ENCODE results near the gene UBTD1.
"Not testable (repeated sequence)": the region's sequence is repeated elsewhere in the genome, so short reads cannot be mapped to it uniquely, and the experiment has no call there.

UBTD1 gene

GRCh38 chr10:97563337-97563736 is 64.6 kb downstream of the UBTD1 start:
- DNase-seq (ENCODE audit: low spot score): no peak

- DNase-seq (ENCODE audit: low spot score): no peak
Observed at GRCh38 chr10:97564776-97565175, 66.1 kb downstream of the UBTD1 start.

- no peak for DNase-seq (ENCODE audit: low spot score)
Observed at GRCh38 chr10:97566336-97566996, 67.7 kb downstream of the UBTD1 start.

- no peak for DNase-seq (ENCODE audit: low spot score)
Observed at GRCh38 chr10:97567891-97568290, 69.2 kb downstream of the UBTD1 start.

- DNase-seq (ENCODE audit: low spot score): no peak
Observed at GRCh38 chr10:97570146-97570788, 71.5 kb downstream of the UBTD1 start.

- DNase-seq (ENCODE audit: low spot score): no peak
Observed at GRCh38 chr10:97570789-97571471, 72.2 kb downstream of the UBTD1 start.

- DNase-seq (ENCODE audit: low spot score): no peak
Observed at GRCh38 chr10:97571622-97572021, 72.9 kb downstream of the UBTD1 start.

GRCh38 chr10:97572214-97572989 is 73.7 kb downstream of the UBTD1 start, which contains the start of gene ANKRD2:
Gene ANKRD2 (plus strand): TSS chr10:97572779. CDS start chr10:97572789, 10 bp downstream.
- DNase-seq (ENCODE audit: low spot score): peak; percentile 88

- DNase-seq (ENCODE audit: low spot score): peak; percentile 41
Observed at GRCh38 chr10:97573021-97573420, 74.3 kb downstream of the UBTD1 start.

GRCh38 chr10:97573672-97574071 is 74.9 kb downstream of the UBTD1 start:
- no peak for DNase-seq (ENCODE audit: low spot score)

- DNase-seq (ENCODE audit: low spot score): peak; percentile 74
Observed at GRCh38 chr10:97574374-97575126, 75.8 kb downstream of the UBTD1 start.

- no peak for DNase-seq (ENCODE audit: low spot score)
Observed at GRCh38 chr10:97575127-97575668, 76.5 kb downstream of the UBTD1 start.

GRCh38 chr10:97576487-97576886 is 77.8 kb downstream of the UBTD1 start:
- not testable (repeated sequence) for DNase-seq (ENCODE audit: low spot score)

GRCh38 chr10:97577701-97578100 is 79.0 kb downstream of the UBTD1 start:
- no peak for DNase-seq (ENCODE audit: low spot score)

- no peak for DNase-seq (ENCODE audit: low spot score)
Observed at GRCh38 chr10:97578171-97578844, 79.6 kb downstream of the UBTD1 start.

GRCh38 chr10:97580421-97581367 is 82.0 kb downstream of the UBTD1 start:
- no peak for DNase-seq (ENCODE audit: low spot score)

GRCh38 chr10:97582169-97582568 is 83.4 kb downstream of the UBTD1 start:
- DNase-seq (ENCODE audit: low spot score): no peak

GRCh38 chr10:97583476-97583875 is 84.8 kb downstream of the UBTD1 start:
- DNase-seq (ENCODE audit: low spot score): no peak

GRCh38 chr10:97584060-97584797 is 85.5 kb downstream of the UBTD1 start, which contains the start of gene HOGA1:
Gene HOGA1 (plus strand): TSS chr10:97584389. CDS start chr10:97584704, 315 bp downstream.
- DNase-seq (ENCODE audit: low spot score): peak; percentile 88
